Activated CD8-positive, alpha-beta memory T cell treated with anti-CD3 and anti-CD28 coated beads for 1 hour (primary cell): ENCODE measurements around the gene MRC1.

ENCODE experiments used
- DNase-seq, 2 donors: peaks; one replicate each; pipeline ENCODE4 v3.0.0-alpha.2; 2020; ENCODE audit warnings: low read depth in 1 of 2; ENCODE audit errors: extremely low read depth in 1 of 2

The MRC1 gene

DNA sequence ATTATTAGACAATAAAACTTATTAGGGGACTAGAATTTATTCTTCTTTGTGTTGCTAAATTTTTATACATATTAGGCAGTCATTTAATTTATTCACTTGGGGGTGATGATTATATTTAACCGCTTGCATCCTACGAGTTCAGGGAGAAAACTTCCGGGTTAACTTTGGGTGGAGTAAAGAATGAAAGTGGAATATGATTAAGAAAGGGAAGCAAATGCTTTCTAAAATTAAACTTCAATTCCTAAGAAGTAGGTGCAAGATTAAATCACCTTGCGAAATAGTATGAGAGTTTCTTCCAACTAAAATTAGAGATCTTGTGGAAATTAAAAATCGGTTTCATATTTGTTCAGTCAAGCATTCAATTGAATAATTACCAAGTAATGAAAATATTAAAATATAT, 33.5 kb downstream of the MRC1 start:
- DNase-seq = no peak

- no peak for DNase-seq
These were observed 38.6 kb downstream of the MRC1 start for GRCh38 chr10:17847585-17848296.

DNA sequence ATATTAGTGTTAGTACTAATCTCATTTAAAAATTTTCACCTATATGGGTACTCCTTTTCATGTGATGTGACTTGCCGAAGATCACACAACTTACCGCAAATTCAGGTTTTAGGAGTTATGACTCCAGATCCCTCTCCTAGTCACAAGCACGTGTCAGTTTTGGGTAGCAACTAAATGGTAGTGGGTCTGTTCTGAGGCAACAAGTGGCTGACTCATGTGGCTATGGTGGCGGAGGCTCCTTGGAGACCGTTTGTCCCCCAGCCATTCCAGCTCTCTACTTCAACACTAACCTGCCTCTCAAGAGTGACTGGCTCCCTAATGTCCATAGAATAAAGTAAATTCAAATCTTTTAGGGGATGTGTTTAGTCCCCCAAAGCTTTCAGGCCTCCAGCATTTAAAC, 39.5 kb downstream of the MRC1 start:
- no peak for DNase-seq

- DNase-seq = no peak
These were observed 41.4 kb downstream of the MRC1 start for GRCh38 chr10:17850501-17850900.

- no peak for DNase-seq
These were observed 42.5 kb downstream of the MRC1 start for GRCh38 chr10:17851611-17852010.

DNA sequence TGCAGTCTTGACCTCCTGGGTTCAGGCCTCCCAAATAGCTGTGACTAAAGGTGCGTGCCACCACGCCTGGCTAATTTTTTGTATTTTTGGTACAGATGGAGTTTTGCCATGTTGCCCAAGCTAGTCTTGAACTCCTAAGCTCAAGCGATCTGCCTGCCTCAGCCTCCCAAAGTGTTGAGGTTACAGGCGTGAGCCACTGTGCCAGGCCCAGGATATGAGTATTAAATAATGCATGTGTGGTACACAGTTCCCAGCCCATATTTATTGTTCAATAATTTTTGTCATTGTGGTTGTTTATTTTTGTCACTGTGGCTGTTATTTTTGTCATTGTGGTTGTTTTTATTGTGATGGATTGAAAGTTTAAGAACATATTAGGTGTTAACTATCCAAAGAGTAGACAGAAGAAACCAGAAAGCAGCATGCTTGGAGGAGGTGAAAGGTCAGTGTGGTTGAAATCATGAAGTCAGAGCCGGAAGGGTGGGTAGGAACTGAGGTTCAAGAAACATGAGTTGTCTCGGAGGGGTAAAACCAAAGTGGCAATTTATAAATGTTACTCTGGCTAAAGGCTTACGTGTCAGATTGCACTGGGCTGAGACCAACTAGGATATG, 45.0 kb downstream of the MRC1 start:
- DNase-seq = no peak

- no peak for DNase-seq
These were observed 47.9 kb downstream of the MRC1 start for GRCh38 chr10:17857040-17857439.

- no peak for DNase-seq
These were observed 50.5 kb downstream of the MRC1 start for GRCh38 chr10:17859492-17860156.

GRCh38 chr10:17861760-17862159, 52.6 kb downstream of the MRC1 start:
- no peak for DNase-seq

- DNase-seq = no peak
These were observed 56.2 kb downstream of the MRC1 start for GRCh38 chr10:17865351-17865750.

GRCh38 chr10:17866346-17866745, 57.2 kb downstream of the MRC1 start:
- no peak for DNase-seq

- no peak for DNase-seq
These were observed 57.9 kb downstream of the MRC1 start for GRCh38 chr10:17867056-17867455.

DNA sequence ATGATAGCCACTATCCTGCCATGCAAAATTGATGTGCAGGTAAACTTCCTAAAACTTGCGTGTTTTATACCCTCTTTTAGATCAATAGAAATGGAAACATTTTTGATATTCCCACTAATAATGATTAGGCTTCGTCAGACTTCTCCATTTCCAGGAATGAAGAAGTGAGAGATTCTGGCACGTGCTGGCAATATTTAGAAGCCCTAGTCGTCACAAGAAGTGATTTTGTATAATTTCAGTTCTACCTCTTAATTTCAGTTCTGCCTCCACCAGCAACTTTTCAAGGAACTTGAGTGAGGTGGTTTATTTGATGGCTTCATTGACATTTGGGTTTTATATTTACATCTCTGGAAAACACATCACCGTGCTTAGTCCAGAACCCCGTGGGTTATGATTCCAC, 61.9 kb downstream of the MRC1 start:
- DNase-seq = no peak

DNA sequence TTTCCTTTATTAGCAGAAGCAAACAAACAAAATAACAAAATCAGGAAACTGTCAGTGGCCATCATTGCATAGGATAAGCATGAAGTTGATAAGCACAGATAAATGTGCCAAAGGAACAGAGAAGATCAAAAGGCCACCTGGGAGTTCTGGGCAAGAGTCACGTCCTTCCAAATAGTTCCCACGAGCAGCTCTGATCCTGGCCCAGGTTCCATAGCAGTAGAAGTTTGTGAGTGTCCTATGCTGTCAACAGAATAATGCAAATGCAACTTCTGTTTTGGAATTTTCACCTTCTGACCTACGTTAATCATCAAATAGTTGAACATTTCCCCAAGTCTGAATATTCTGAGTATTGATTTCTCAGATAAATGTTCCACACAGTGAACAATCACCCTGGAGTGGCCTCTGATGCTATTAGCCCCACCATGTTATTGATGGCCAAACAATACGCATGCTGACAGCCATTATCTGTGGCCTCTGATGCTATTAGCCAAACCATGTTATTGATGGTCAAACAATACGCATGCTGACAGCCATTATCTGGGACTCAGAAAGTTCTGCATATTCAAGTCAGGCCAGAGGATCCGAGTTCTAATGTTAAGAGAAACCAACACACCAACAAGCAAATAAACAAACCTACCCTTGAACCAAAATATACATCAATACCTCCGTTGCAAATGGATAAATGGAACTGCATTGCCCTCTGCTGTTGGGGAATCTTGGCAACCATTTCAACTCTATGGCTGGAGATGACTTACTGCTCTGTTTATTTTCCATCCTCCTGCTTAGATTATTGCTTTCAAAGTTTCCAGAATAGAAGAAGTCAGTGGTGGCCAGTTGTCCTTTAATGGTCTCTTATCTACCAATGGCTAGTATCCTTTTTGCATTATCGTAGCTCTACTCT, 63.3 kb downstream of the MRC1 start:
- DNase-seq = no peak

- no peak for DNase-seq
These were observed 64.8 kb downstream of the MRC1 start for GRCh38 chr10:17873946-17874345.

DNA sequence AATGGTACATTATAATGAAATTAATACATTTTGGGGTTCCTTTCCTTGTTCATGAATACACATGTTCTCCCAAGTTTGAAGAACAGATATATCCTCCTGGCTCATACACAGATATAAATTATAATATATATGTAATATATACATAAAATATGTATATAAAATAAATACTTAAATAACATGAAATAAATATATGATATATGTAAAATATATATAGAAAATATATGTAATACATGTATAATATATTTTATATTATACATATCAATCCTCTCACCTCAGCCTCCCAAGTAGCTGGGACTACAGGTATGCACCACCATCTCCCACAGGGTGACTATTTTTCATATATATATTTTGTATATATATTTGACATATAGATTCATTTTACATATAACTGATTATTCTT, 68.0 kb downstream of the MRC1 start:
- no peak for DNase-seq

- DNase-seq = no peak
These were observed 69.7 kb downstream of the MRC1 start for GRCh38 chr10:17878896-17879295.

GRCh38 chr10:17880601-17881000, 71.5 kb downstream of the MRC1 start:
- no peak for DNase-seq

- DNase-seq = no peak
These were observed 73.4 kb downstream of the MRC1 start for GRCh38 chr10:17882557-17882956.

DNA sequence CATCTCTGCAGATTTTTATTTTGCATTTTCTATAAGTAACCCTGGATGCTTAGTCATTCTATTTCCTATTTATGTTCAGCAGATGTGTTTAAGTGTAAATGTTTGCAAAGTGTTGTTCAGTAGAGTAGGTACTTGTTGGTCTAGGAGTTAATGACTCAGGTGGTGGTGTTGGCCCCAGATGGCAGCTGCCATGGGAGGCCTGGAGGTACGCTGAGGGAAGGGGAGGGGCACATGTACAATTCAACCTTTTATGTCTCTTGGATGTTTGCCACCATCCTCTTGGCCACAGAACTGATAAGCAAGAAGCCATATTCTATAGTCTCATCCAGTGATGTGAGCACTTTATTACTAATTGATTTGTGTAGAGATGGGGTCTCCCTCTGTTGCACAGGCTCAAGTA, 74.5 kb downstream of the MRC1 start:
- no peak for DNase-seq

DNA sequence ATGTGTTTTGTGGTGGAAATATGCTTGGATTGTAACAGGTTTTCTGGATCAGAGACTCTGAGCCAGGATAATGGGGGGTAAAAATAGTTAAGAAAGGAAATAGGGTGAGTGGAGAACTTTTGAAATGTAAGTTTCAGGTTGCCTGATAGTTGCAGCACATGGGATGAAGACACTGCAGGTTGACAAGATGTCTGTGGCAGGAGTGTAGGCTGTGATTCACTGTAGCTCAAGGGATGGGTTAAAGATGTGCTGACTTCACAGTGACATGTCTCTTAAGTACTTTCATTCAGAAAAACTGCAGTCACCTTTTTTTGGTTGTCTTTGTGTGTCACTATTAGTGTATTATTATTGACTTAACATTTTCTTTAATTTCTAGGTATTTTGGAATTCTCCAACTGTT, 79.0 kb downstream of the MRC1 start:
- DNase-seq = no peak
